Activated naive CD4-positive, alpha-beta T cell treated with anti-CD3 and anti-CD28 coated beads for 36 hours (primary cell): ENCODE results near the gene SGTB. TPM values are rescaled to one million over a fixed set of nuclear protein-coding genes. Genes with fewer than 3 reads are reported as not detected.
"Not testable (repeated sequence)": the region's sequence is repeated elsewhere in the genome, so short reads cannot be mapped to it uniquely, and the experiment has no call there.

Experiments
- CTCF ChIA-PET: fragments of 350-600 bp; sonication (Branson Sonifier 250); formaldehyde crosslinking; loops from one replicate; lab custom pipeline; 2021; ENCODE audit warnings: antibody characterized with exemption; lab: Charles Lee
- DNase-seq: peaks from one replicate; pipeline ENCODE4 v3.0.0-alpha.2; 2020
- H3K27ac Mint-ChIP-seq: one replicate; pipeline ENCODE4 v1.8.0; 2021; ENCODE audit warnings: mild to moderate bottlenecking, mixed read lengths
- H3K27me3 Mint-ChIP-seq: one replicate; pipeline ENCODE4 v1.8.0; 2021; ENCODE audit warnings: low read depth, mixed read lengths
- H3K36me3 Mint-ChIP-seq: one replicate; pipeline ENCODE4 v1.8.0; 2021; ENCODE audit warnings: low read depth, mixed read lengths
- H3K4me1 Mint-ChIP-seq: one replicate; pipeline ENCODE4 v1.8.0; 2021; ENCODE audit warnings: low read depth, mixed read lengths
- H3K4me3 Mint-ChIP-seq: one replicate; pipeline ENCODE4 v1.8.0; 2021; ENCODE audit warnings: mild to moderate bottlenecking, moderate library complexity, mixed read lengths
- H3K9me3 Mint-ChIP-seq: one replicate; pipeline ENCODE4 v1.8.0; 2021; ENCODE audit warnings: mixed read lengths
- intact Hi-C: fragments of 100-400 bp; cut with micrococcal nuclease; formaldehyde crosslinking; loops from one replicate; pipeline ENCODE4 v1.15.1; 2023
- total RNA-seq, 2 experiments: library from RNA; stranded (reverse); gene quantifications; one replicate each; pipeline ENCODE4 v1.2.3, GENCODE V29; 2021

SGTB gene
- total RNA-seq, 2 experiments from 2014 or later, result 16.1 to 17.3 TPM

DNA sequence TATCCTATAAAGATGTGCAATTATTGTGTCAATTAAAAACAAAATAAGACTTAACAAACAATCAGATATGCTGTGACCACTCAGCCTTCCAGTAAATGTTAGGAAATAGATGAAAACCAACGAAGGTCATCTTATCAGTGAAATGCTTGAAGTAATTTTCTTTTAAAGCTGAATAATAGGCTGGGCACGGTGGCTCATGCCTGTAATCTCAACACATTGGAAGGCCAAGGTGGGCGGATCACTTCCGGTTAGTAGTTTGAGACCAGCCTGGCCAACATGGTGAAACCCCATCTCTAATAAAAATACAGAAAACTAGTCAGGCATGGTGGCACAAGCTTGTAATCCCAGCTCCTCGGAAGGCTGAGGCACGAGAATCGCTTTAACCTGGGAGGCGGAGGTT, 31.3 kb upstream of the SGTB start:
- no peak overlapping the region for H3K27ac Mint-ChIP-seq
- H3K27me3 Mint-ChIP-seq, result no peaks in the 10 kb centered on the region
- intact Hi-C loops, result no loop called here
- DNase-seq, result no peak
- CTCF ChIA-PET, result interaction anchor here (0.7 kb wide), 1 partner anchor 12 kb away, joined by 3 read pairs; no protein-coding TSS in a partner anchor
- H3K4me1 Mint-ChIP-seq, result peaks cover 8% of the 10 kb centered on the region
- H3K4me3 Mint-ChIP-seq, result no peak overlapping the region
- H3K36me3 Mint-ChIP-seq, result no peaks in the 10 kb centered on the region
- H3K9me3 Mint-ChIP-seq, result peaks cover under 1% of the 10 kb centered on the region

DNA sequence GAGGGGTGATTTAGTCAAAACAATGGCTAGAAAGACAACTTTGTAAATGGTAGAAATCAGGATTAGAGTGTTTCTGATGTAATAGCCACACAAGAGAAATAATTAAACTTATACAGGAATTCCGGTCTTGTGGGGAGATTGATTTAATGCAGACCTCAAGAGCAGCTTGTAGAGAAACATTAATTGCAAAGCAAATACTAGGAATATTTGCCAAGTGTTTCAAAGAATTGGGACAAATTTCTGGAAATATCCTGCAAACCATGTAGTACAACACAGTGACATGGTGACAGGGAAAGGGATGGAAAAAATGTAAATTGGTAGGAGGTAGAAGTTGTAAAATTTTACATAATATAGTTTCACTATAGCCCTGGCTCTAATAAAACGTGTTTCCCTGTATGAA, 29.0 kb upstream of the SGTB start:
- peaks cover 8% of the 10 kb centered on the region for H3K4me1 Mint-ChIP-seq
- peaks cover 3% of the 10 kb centered on the region for H3K9me3 Mint-ChIP-seq
- intact Hi-C loops, result no loop called here
- CTCF ChIA-PET, result interaction anchor here (1.5 kb wide), 1 partner anchor 8 kb away, joined by 5 read pairs; no protein-coding TSS in a partner anchor
- H3K36me3 Mint-ChIP-seq, result peaks cover 2% of the 10 kb centered on the region
- no peak for DNase-seq
- H3K27ac Mint-ChIP-seq, result no peak overlapping the region
- H3K4me3 Mint-ChIP-seq, result no peak overlapping the region
- no peaks in the 10 kb centered on the region for H3K27me3 Mint-ChIP-seq

- Mint-ChIP-seq H3K4me3 (no peak overlapping the region), H3K27ac (no peak overlapping the region), H3K9me3 (peaks cover 3% of the 10 kb centered on the region), H3K36me3 (peaks cover 2% of the 10 kb centered on the region), H3K4me1 (peaks cover 8% of the 10 kb centered on the region), H3K27me3 (no peaks in the 10 kb centered on the region)
- DNase-seq, result no peak
- CTCF ChIA-PET, result no interaction called here
- intact Hi-C loops, result no loop called here
Measured at GRCh38 chr5:65749956-65750355, 28.0 kb upstream of the SGTB start.

DNA sequence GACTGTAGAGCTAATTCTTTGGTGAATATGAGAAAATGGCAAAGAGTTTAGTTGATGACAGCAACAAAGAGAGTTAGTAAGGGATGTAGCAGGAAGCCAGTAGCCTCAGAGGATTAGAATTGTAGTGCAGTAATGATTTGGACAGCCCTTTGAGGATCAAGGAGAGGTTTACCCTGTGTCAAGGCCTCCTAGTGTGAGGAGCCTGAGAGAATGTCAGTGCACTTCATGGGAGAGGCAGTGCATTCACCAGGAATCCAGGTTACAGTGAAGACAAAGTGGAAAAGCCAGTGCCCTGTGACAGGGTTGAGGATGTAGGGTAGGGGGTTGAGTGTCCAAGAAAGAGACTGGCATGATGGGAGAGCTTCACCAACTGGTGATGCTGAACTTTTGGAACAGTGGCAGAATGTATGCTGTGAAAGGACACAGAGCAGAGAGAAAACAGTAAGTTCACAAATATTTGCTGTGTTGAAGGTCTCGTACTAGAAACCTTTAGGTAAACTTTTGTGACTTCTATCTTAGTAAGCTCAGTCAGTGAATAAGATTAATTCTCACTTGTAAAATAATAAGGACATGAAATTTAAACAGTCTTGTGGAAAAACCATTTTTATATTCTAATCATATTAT, 27.4 kb upstream of the SGTB start:
- no peak overlapping the region for H3K4me3 Mint-ChIP-seq
- peaks cover 3% of the 10 kb centered on the region for H3K9me3 Mint-ChIP-seq
- peaks cover 8% of the 10 kb centered on the region for H3K4me1 Mint-ChIP-seq
- intact Hi-C loops, result no loop called here
- peaks cover 2% of the 10 kb centered on the region for H3K36me3 Mint-ChIP-seq
- no peak overlapping the region for H3K27ac Mint-ChIP-seq
- no peak for DNase-seq
- CTCF ChIA-PET, result no interaction called here
- no peaks in the 10 kb centered on the region for H3K27me3 Mint-ChIP-seq

- CTCF ChIA-PET, result interaction anchor here (0.6 to 1.3 kb wide), 6 partner anchors 8 to 564 kb away, joined by 3 to 5 read pairs (median 3); no protein-coding TSS in a partner anchor
- peak; percentile 49 for DNase-seq
- Mint-ChIP-seq H3K9me3 (no peaks in the 10 kb centered on the region), H3K27me3 (no peaks in the 10 kb centered on the region), H3K27ac (no peak overlapping the region), H3K4me3 (no peak overlapping the region), H3K4me1 (peaks cover 13% of the 10 kb centered on the region), H3K36me3 (peaks cover 6% of the 10 kb centered on the region)
- intact Hi-C loops, result loop anchor here (1.0 to 5.0 kb wide), 6 partner anchors 21 to 564 kb away; partner anchors contain the start of genes ERBIN and SREK1
Measured at GRCh38 chr5:65742565-65743231, 20.8 kb upstream of the SGTB start.

GRCh38 chr5:65739162-65739561, 17.3 kb upstream of the SGTB start:
- DNase-seq, result no peak
- Mint-ChIP-seq H3K4me3 (no peak overlapping the region), H3K27ac (no peak overlapping the region), H3K36me3 (peaks cover 2% of the 10 kb centered on the region), H3K9me3 (no peaks in the 10 kb centered on the region), H3K4me1 (peaks cover 24% of the 10 kb centered on the region), H3K27me3 (no peaks in the 10 kb centered on the region)
- CTCF ChIA-PET, result no interaction called here
- intact Hi-C loops, result no loop called here

- no peak overlapping the region for H3K4me3 Mint-ChIP-seq
- H3K27me3 Mint-ChIP-seq, result no peaks in the 10 kb centered on the region
- intact Hi-C loops, result no loop called here
- H3K27ac Mint-ChIP-seq, result no peak overlapping the region
- CTCF ChIA-PET, result interaction anchor here (0.6 kb wide), 1 partner anchor 9 kb away, joined by 3 read pairs; no protein-coding TSS in a partner anchor
- peaks cover 25% of the 10 kb centered on the region for H3K4me1 Mint-ChIP-seq
- DNase-seq, result no peak
- H3K36me3 Mint-ChIP-seq, result peaks cover 2% of the 10 kb centered on the region
- H3K9me3 Mint-ChIP-seq, result no peaks in the 10 kb centered on the region
Measured at GRCh38 chr5:65738305-65738704, 16.4 kb upstream of the SGTB start.

- CTCF ChIA-PET, result interaction anchor here (0.6 to 1.2 kb wide), 2 partner anchors 9 to 16 kb away, joined by 3 read pairs; partner anchors contain the start of genes NLN and SGTB
- H3K9me3 Mint-ChIP-seq, result no peaks in the 10 kb centered on the region
Measured at GRCh38 chr5:65737842-65738241, 15.9 kb upstream of the SGTB start.

GRCh38 chr5:65736011-65736410, 14.1 kb upstream of the SGTB start:
- Mint-ChIP-seq H3K4me1 (peaks cover 18% of the 10 kb centered on the region), H3K9me3 (no peaks in the 10 kb centered on the region), H3K27me3 (no peaks in the 10 kb centered on the region), H3K27ac (no peak overlapping the region), H3K36me3 (no peaks in the 10 kb centered on the region), H3K4me3 (no peak overlapping the region)
- intact Hi-C loops, result no loop called here
- CTCF ChIA-PET, result no interaction called here
- DNase-seq, result no peak

More at GRCh38 chr5:65737842-65738241, 15.9 kb upstream of the SGTB start:
- Mint-ChIP-seq H3K4me3 (no peak overlapping the region), H3K27me3 (no peaks in the 10 kb centered on the region), H3K36me3 (peaks cover under 1% of the 10 kb centered on the region), H3K4me1 (peaks cover 23% of the 10 kb centered on the region), H3K27ac (no peak overlapping the region)
- DNase-seq, result no peak
- intact Hi-C loops, result no loop called here

- peaks cover 13% of the 10 kb centered on the region for H3K4me1 Mint-ChIP-seq
- H3K27me3 Mint-ChIP-seq, result no peaks in the 10 kb centered on the region
- H3K27ac Mint-ChIP-seq, result no peak overlapping the region
- CTCF ChIA-PET, result no interaction called here
- H3K4me3 Mint-ChIP-seq, result no peak overlapping the region
- H3K9me3 Mint-ChIP-seq, result no peaks in the 10 kb centered on the region
- intact Hi-C loops, result no loop called here
- DNase-seq, result no peak
- no peaks in the 10 kb centered on the region for H3K36me3 Mint-ChIP-seq
Measured at GRCh38 chr5:65734921-65735320, 13.0 kb upstream of the SGTB start.

- H3K27me3 Mint-ChIP-seq, H3K27ac Mint-ChIP-seq, H3K4me3 Mint-ChIP-seq, H3K9me3 Mint-ChIP-seq, intact Hi-C loops, DNase-seq, H3K36me3 Mint-ChIP-seq: not testable (repeated sequence)
- CTCF ChIA-PET, result interaction anchor here (0.7 kb wide), 1 partner anchor 823 kb away, joined by 3 read pairs; no protein-coding TSS in a partner anchor
- peaks cover 11% of the 10 kb centered on the region for H3K4me1 Mint-ChIP-seq
Measured at GRCh38 chr5:65734196-65734775, 12.4 kb upstream of the SGTB start.

GRCh38 chr5:65732046-65732445, 10.1 kb upstream of the SGTB start:
- CTCF ChIA-PET, DNase-seq, H3K27ac Mint-ChIP-seq, H3K27me3 Mint-ChIP-seq, intact Hi-C loops, H3K36me3 Mint-ChIP-seq, H3K9me3 Mint-ChIP-seq, H3K4me3 Mint-ChIP-seq: not testable (repeated sequence)
- H3K4me1 Mint-ChIP-seq, result peaks cover 11% of the 10 kb centered on the region
